ENCODE data around the gene PRKCH. TPM values are rescaled to one million over a fixed set of nuclear protein-coding genes. Genes with fewer than 3 reads are reported as not detected.
"Not testable (repeated sequence)": the region's sequence is repeated elsewhere in the genome, so short reads cannot be mapped to it uniquely, and the experiment has no call there.

The PRKCH gene
- total RNA-seq, 4 donors from 2014 or later, result 17.9 to 105 (median 63.5) TPM

- Histone ChIP-seq H3K4me3 (no peak overlapping the region), H3K27ac (no peak overlapping the region), H3K9me3 (no peaks in the 10 kb centered on the region), H3K4me1 (no peaks in the 10 kb centered on the region), H3K27me3 (no peaks in the 10 kb centered on the region), H3K36me3 (no peaks in the 10 kb centered on the region)
- TF ChIP-seq POLR2A (IDR thresholded peaks at IDR 0.05), result no peak
- TF ChIP-seq, protein P1, sequence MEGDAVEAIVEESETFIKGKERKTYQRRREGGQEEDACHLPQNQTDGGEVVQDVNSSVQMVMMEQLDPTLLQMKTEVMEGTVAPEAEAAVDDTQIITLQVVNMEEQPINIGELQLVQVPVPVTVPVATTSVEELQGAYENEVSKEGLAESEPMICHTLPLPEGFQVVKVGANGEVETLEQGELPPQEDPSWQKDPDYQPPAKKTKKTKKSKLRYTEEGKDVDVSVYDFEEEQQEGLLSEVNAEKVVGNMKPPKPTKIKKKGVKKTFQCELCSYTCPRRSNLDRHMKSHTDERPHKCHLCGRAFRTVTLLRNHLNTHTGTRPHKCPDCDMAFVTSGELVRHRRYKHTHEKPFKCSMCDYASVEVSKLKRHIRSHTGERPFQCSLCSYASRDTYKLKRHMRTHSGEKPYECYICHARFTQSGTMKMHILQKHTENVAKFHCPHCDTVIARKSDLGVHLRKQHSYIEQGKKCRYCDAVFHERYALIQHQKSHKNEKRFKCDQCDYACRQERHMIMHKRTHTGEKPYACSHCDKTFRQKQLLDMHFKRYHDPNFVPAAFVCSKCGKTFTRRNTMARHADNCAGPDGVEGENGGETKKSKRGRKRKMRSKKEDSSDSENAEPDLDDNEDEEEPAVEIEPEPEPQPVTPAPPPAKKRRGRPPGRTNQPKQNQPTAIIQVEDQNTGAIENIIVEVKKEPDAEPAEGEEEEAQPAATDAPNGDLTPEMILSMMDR (IDR thresholded peaks at IDR 0.05), result peak; percentile 69 to 86 (median 84)
- intact Hi-C loops (cut with DNase I; ENCODE audit: low total_unique reads), result loop anchor here (5.0 kb wide), 1 partner anchor 375 kb away; no protein-coding TSS in a partner anchor
- DNase-seq, result no peak
These were observed 140.5 kb downstream of the PRKCH start for GRCh38 chr14:61461808-61462275.

- H3K27ac ChIP-seq, result no peak overlapping the region
- H3K27me3 ChIP-seq, result no peaks in the 10 kb centered on the region
- no peak for DNase-seq
- intact Hi-C loops (cut with DNase I; ENCODE audit: low total_unique reads), result loop anchor here (5.0 kb wide), 1 partner anchor 375 kb away; no protein-coding TSS in a partner anchor
- no peak overlapping the region for H3K4me3 ChIP-seq
- H3K9me3 ChIP-seq, result no peaks in the 10 kb centered on the region
- no peaks in the 10 kb centered on the region for H3K4me1 ChIP-seq
- H3K36me3 ChIP-seq, result no peaks in the 10 kb centered on the region
- TF ChIP-seq POLR2A (IDR thresholded peaks at IDR 0.05), result no peak
- TF ChIP-seq, protein P1 (IDR thresholded peaks at IDR 0.05), result no peak
These were observed 141.3 kb downstream of the PRKCH start for GRCh38 chr14:61462566-61463193.

DNA sequence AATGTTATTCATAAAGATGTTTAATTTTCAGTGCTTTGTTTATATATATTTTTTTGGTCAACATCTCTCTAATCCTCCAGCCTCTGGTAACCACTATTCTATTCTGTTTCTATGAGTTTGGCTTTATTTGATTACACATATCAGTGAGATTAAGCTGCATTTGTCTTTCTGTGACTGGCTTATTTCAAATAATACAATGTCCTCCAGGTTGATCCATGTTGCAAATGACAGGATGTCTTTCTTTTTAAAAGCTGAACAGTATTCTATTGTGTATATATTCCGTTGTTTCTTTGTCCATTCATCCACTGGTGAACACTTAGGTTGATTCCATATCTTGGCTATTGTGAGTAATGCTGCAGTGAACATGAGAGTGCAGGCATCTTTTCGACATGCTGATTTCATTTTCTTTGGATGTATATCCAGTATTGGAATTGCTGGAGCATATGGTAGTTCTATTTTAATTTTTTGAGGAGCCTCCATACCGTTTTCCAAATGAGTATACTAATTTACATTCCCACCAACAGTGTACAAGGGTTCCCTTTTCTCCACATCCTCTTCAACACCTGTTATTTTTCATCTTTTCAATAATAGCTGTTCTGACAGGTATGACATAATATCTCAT lies 142.4 kb downstream of the PRKCH start:
- Histone ChIP-seq H3K9me3 (no peaks in the 10 kb centered on the region), H3K4me3 (no peak overlapping the region), H3K36me3 (no peaks in the 10 kb centered on the region), H3K27me3 (no peaks in the 10 kb centered on the region), H3K4me1 (no peaks in the 10 kb centered on the region), H3K27ac (no peak overlapping the region)
- DNase-seq, result no peak
- intact Hi-C loops (cut with DNase I; ENCODE audit: low total_unique reads), result loop anchor here (5.0 kb wide), 1 partner anchor 374 kb away; no protein-coding TSS in a partner anchor
- TF ChIP-seq, protein P1 (IDR thresholded peaks at IDR 0.05), result no peak
- TF ChIP-seq POLR2A (IDR thresholded peaks at IDR 0.05), result no peak

DNA sequence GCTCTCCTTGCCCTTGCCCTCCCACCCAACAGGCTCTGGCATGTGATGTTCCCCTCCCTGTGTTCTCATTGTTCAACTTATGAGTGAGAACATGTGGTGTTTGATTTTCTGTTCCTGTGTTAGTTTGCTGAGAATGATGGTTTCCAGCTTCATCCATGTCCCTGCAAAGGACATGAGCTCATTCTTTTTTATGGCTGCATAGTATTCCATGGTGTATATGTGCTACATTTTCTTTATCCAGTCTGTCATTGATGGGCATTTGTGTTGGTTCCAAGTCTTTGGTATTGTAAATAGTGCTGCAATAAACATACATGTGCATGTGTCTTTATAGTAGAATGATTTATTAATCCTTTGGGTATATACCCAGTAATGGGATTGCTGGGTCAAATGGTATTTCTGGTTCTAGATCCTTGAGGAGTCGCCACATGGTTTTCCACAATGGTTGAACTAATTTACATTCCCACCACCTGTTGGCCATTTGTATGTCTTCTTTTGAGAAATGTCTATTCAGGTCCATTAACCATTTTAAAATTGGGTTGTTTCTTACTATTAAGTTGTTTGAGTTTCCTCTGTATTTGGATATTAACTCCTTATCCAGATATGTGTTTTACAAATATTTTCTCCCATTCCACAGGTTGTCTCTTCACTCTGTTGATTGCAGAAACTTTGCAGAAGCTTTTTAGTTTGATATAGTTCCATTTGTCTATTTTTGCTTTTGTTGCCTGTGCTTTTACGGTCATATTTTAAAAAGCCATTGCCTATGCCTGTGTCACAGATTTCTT lies 143.4 kb downstream of the PRKCH start:
- DNase-seq, H3K4me3 ChIP-seq, H3K36me3 ChIP-seq, H3K27me3 ChIP-seq, H3K27ac ChIP-seq, H3K9me3 ChIP-seq, H3K4me1 ChIP-seq: not testable (repeated sequence)
- intact Hi-C loops (cut with DNase I; ENCODE audit: low total_unique reads), result loop anchor here (5.0 kb wide), 1 partner anchor 373 kb away; no protein-coding TSS in a partner anchor

DNA sequence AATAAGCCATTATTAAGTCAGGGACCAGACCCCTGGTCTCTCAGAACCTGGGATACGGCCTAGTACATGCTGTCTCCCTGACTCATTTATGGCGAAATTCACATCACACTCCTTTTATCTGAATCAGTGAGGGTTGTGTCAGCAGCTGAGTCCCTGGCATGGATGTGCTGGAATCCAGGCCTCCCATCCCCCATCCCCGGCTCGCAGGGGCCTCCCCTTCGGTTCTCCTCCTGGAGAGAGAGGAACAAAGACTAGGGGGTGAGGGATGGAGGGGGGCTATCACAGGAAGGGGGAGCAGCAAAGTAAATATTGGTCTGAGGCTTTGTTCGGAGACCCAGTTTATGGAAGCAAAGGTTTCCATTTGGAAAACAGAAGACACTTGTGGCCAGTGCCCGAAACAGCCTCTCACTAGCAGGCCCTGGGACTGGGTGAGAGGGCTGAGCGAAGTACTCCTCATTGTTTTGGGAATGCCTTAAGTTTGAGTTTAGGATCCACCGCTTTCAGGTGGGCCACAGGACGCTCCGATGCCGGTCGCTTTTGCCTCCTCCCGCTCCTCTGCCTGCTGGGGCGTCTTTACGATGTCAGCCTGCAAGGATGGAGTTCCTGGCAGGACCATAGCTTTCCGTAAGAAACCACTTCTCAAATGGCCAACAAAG lies 145.0 kb downstream of the PRKCH start:
- Histone ChIP-seq H3K27ac (peak overlapping the region in 1 of 2 donors; percentile 31), H3K4me3 (no peak overlapping the region), H3K27me3 (no peaks in the 10 kb centered on the region), H3K9me3 (no peaks in the 10 kb centered on the region), H3K4me1 (peaks cover 0 to 5% of the 10 kb centered on the region in 2 donors), H3K36me3 (no peaks in the 10 kb centered on the region)
- peak; percentile 68 to 75 for DNase-seq
- intact Hi-C loops (cut with DNase I; ENCODE audit: low total_unique reads), result no loop called here
- TF ChIP-seq, protein P1 (IDR thresholded peaks at IDR 0.05), result no peak
- TF ChIP-seq POLR2A (IDR thresholded peaks at IDR 0.05), result no peak
